Ureter (tissue), 1 donor: Measurements from ENCODE around the gene NSD1. TPM values are rescaled to one million over a fixed set of nuclear protein-coding genes. Genes with fewer than 3 reads are reported as not detected.

Source experiments
- DNase-seq: peaks from one replicate; pipeline ENCODE4 v3.0.0-alpha.2; 2020; ENCODE audit warnings: low spot score
- total RNA-seq: library from RNA; stranded (reverse); gene quantifications from one replicate; pipeline ENCODE4 v1.2.4, GENCODE V29; 2023
- donor health status: DM: yes; HTN: yes; CAD: no.

Gene NSD1
- total RNA-seq, 1 donor from 2014 or later, result 118 TPM

DNA sequence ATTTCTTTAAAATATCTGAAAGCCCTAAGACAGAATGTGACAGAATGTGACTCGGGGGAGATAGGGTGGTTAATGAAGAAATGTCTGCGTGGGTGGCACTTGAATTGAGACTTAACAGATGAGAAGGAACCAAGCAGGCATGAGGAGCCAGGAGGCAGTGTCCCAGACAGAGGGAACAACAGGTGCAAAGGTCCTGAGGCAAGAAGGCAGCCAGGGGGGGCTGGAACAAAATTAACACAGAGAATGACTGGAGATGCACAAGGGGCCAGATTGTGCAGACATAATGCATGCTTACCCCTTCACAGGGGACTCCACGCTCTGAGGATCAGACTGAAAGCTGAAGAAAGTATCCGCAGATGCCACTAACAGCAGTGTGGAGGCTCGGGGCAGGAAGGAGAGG lies 216.2 kb downstream of the NSD1 start:
- DNase-seq, result no peak

Other genes with a start within 250 kb of the NSD1 start
- gene HK3, start 234.4 kb upstream of the NSD1 start, total RNA-seq, result 5.6 TPM
- gene UIMC1, start 127.0 kb upstream of the NSD1 start, total RNA-seq, result 52.5 TPM
- 26.2 TPM for gene ZNF346, start 111.1 kb upstream of the NSD1 start, total RNA-seq
- 6.4 TPM for gene FGFR4, start 46.9 kb upstream of the NSD1 start, total RNA-seq
- 14.9 TPM for gene RAB24, start 169.9 kb downstream of the NSD1 start, total RNA-seq
- gene PRELID1, start 170.0 kb downstream of the NSD1 start, total RNA-seq, result 121 TPM
- gene MXD3, start 178.1 kb downstream of the NSD1 start, total RNA-seq, result 7.8 TPM
- 129 TPM for gene LMAN2, start 217.9 kb downstream of the NSD1 start, total RNA-seq
- 17.3 TPM for gene RGS14, start 224.2 kb downstream of the NSD1 start, total RNA-seq